ENCODE data around the gene NGDN.
A peak's percentile ranks its signal among the peaks of the same experiment; 100 is the strongest.

Gene NGDN

GRCh38 chr14:23522643-23523198 lies 53.2 kb downstream of the NGDN start (continued):
- TF ChIP-seq YY1 (tag by site-specific recombination; IDR thresholded peaks at IDR 0.05) (no peak), TCF7L2 (IDR thresholded peaks at IDR 0.05; ENCODE audit: borderline replicate concordance, low read depth, low read length) (no peak)
- TF ChIP-seq, protein P1, sequence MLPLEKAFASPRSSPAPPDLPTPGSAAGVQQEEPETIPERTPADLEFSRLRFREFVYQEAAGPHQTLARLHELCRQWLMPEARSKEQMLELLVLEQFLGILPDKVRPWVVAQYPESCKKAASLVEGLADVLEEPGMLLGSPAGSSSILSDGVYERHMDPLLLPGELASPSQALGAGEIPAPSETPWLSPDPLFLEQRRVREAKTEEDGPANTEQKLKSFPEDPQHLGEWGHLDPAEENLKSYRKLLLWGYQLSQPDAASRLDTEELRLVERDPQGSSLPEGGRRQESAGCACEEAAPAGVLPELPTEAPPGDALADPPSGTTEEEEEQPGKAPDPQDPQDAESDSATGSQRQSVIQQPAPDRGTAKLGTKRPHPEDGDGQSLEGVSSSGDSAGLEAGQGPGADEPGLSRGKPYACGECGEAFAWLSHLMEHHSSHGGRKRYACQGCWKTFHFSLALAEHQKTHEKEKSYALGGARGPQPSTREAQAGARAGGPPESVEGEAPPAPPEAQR (tag by site-specific recombination; IDR thresholded peaks at IDR 0.05): no peak
- TF ChIP-seq, protein P2, sequence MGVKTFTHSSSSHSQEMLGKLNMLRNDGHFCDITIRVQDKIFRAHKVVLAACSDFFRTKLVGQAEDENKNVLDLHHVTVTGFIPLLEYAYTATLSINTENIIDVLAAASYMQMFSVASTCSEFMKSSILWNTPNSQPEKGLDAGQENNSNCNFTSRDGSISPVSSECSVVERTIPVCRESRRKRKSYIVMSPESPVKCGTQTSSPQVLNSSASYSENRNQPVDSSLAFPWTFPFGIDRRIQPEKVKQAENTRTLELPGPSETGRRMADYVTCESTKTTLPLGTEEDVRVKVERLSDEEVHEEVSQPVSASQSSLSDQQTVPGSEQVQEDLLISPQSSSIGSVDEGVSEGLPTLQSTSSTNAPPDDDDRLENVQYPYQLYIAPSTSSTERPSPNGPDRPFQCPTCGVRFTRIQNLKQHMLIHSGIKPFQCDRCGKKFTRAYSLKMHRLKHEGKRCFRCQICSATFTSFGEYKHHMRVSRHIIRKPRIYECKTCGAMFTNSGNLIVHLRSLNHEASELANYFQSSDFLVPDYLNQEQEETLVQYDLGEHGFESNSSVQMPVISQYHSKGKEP (tag by site-specific recombination; IDR thresholded peaks at IDR 0.05): no peak

DNA sequence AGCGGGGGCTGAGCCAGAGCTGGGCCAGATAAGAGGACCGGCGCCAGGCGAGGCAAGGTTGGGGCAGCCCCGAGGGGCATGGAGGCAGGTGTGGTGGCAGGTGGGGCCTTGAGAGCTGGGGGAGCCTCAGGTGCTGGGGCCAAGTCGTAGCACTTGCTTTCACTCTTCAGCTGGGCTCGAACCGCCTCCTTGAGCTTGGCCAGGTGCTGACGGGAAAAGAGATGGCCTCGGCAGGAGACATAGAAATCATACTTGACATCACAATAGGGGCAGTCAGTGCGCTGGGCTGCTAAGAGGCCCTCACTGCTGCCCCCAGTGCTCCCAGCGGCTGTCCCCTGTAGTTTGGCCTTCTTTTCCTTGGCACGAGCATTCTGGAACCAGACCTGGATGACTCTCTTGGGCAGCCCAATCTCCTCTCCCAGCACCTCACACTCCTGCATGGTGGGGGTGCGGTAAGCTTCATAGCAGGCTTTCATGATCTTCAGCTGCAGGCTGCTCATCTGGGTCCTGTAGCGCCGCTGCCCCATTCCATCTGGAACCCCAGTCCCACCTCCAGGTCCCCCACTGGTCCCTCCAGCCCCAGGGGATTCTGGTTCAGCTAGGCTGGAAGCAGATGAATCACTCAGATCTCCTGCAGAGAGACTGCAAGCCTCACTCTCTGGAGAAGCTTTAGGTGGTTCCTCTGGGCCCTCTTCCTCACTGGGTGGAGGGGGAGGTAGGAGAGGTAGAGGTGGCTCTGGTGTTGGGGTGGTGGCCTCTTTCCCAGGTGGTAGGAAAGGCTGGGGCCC lies 53.9 kb downstream of the NGDN start:
- peaks cover 0 to 21% of the 10 kb centered on the region in 2 experiments; a peak in 2 of 3 replicates for H3K36me3 ChIP-seq (ENCODE audit: control insufficient read depth in 2 of 2, insufficient read depth in 1 of 2, low read length in 2 of 2)
- no peaks in the 10 kb centered on the region for H3K9me3 ChIP-seq (ENCODE audit: control insufficient read depth, insufficient read depth, low read depth, low read length)
- ChIA-PET POLR2A (no interaction called here), CTCF (interaction anchor here (0.6 kb wide), 1 partner anchor 36 kb away, joined by 3 read pairs; no protein-coding TSS in a partner anchor)
- no peak overlapping the region for H3K4me3 ChIP-seq (ENCODE audit: low read depth, low read length)
- H3K4me1 ChIP-seq (ENCODE audit: control insufficient read depth, insufficient read depth, low read length): no peaks in the 10 kb centered on the region
- no peak overlapping the region for H3K27ac ChIP-seq (ENCODE audit: extremely low read depth, low read depth, low read length)
- TF ChIP-seq GLIS1 (tag by site-specific recombination; IDR thresholded peaks at IDR 0.05) (peak; percentile 72), ZNF792 (tag by site-specific recombination; IDR thresholded peaks at IDR 0.05) (no peak), ZEB2 (tag by site-specific recombination; IDR thresholded peaks at IDR 0.05) (no peak), ZFP3 (tag by site-specific recombination; IDR thresholded peaks at IDR 0.05; ENCODE audit: low read depth) (no peak), ELK4 (IDR thresholded peaks at IDR 0.05; ENCODE audit: borderline replicate concordance, low read depth, low read length) (no peak), ZIC2 (tag by site-specific recombination; IDR thresholded peaks at IDR 0.05) (peak; percentile 78), ZNF18 (tag by site-specific recombination; IDR thresholded peaks at IDR 0.05) (no peak)
- TF ChIP-seq, protein P3, sequence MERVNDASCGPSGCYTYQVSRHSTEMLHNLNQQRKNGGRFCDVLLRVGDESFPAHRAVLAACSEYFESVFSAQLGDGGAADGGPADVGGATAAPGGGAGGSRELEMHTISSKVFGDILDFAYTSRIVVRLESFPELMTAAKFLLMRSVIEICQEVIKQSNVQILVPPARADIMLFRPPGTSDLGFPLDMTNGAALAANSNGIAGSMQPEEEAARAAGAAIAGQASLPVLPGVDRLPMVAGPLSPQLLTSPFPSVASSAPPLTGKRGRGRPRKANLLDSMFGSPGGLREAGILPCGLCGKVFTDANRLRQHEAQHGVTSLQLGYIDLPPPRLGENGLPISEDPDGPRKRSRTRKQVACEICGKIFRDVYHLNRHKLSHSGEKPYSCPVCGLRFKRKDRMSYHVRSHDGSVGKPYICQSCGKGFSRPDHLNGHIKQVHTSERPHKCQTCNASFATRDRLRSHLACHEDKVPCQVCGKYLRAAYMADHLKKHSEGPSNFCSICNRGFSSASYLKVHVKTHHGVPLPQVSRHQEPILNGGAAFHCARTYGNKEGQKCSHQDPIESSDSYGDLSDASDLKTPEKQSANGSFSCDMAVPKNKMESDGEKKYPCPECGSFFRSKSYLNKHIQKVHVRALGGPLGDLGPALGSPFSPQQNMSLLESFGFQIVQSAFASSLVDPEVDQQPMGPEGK (tag by site-specific recombination; IDR thresholded peaks at IDR 0.05): no peak
- TF ChIP-seq, protein P4, sequence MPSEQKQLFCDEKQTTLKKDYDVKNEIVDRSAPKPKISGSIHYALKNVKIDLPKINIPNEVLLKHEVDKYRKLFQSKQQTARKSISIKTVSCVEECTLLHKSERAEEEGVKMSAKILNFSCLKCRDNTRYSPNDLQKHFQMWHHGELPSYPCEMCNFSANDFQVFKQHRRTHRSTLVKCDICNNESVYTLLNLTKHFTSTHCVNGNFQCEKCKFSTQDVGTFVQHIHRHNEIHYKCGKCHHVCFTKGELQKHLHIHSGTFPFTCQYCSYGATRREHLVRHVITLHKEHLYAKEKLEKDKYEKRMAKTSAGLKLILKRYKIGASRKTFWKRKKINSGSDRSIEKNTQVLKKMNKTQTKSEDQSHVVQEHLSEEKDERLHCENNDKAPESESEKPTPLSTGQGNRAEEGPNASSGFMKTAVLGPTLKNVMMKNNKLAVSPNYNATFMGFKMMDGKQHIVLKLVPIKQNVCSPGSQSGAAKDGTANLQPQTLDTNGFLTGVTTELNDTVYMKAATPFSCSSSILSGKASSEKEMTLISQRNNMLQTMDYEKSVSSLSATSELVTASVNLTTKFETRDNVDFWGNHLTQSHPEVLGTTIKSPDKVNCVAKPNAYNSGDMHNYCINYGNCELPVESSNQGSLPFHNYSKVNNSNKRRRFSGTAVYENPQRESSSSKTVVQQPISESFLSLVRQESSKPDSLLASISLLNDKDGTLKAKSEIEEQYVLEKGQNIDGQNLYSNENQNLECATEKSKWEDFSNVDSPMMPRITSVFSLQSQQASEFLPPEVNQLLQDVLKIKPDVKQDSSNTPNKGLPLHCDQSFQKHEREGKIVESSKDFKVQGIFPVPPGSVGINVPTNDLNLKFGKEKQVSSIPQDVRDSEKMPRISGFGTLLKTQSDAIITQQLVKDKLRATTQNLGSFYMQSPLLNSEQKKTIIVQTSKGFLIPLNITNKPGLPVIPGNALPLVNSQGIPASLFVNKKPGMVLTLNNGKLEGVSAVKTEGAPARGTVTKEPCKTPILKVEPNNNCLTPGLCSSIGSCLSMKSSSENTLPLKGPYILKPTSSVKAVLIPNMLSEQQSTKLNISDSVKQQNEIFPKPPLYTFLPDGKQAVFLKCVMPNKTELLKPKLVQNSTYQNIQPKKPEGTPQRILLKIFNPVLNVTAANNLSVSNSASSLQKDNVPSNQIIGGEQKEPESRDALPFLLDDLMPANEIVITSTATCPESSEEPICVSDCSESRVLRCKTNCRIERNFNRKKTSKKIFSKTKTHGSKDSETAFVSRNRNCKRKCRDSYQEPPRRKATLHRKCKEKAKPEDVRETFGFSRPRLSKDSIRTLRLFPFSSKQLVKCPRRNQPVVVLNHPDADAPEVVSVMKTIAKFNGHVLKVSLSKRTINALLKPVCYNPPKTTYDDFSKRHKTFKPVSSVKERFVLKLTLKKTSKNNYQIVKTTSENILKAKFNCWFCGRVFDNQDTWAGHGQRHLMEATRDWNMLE (tag by site-specific recombination; conservative IDR thresholded peaks at IDR 0.05; ENCODE audit: low read depth): no peak
